Central memory CD8-positive, alpha-beta T cell (primary cell): ENCODE data around the gene CHST4.
"Not testable (repeated sequence)": the region's sequence is repeated elsewhere in the genome, so short reads cannot be mapped to it uniquely, and the experiment has no call there.

Experiments
- ATAC-seq: fragments of 150-1000 bp; cut with Tn5 transposase; replicated peaks from 2 replicates; pipeline ENCODE4 v1.10.0; 2022; ENCODE audit warnings: mild to moderate bottlenecking, moderate FRiP score, moderate number of reproducible peaks; ENCODE audit not compliant: poor library complexity, severe bottlenecking; ENCODE audit errors: extremely low read depth
- DNase-seq, 2 donors: peaks; one replicate each; pipeline ENCODE4 v3.0.0; 2021; ENCODE audit warnings: low spot score in 2 of 2
- H3K27ac Mint-ChIP-seq: one replicate; pipeline ENCODE4 v1.8.0; 2022; ENCODE audit warnings: low read depth, mild to moderate bottlenecking, moderate library complexity, mixed read lengths
- H3K27me3 Mint-ChIP-seq: one replicate; pipeline ENCODE4 v1.8.0; 2022; ENCODE audit warnings: mixed read lengths
- H3K36me3 Mint-ChIP-seq: one replicate; pipeline ENCODE4 v1.8.0; 2022; ENCODE audit warnings: mild to moderate bottlenecking, moderate library complexity, mixed read lengths; ENCODE audit not compliant: insufficient read depth
- H3K4me1 Mint-ChIP-seq: one replicate; pipeline ENCODE4 v1.8.0; 2022; ENCODE audit warnings: mixed read lengths
- H3K4me3 Mint-ChIP-seq: one replicate; pipeline ENCODE4 v1.8.0; 2022; ENCODE audit warnings: mild to moderate bottlenecking, moderate library complexity, mixed read lengths
- H3K9me3 Mint-ChIP-seq: one replicate; pipeline ENCODE4 v1.8.0; 2022; ENCODE audit warnings: mixed read lengths

Gene CHST4

DNA sequence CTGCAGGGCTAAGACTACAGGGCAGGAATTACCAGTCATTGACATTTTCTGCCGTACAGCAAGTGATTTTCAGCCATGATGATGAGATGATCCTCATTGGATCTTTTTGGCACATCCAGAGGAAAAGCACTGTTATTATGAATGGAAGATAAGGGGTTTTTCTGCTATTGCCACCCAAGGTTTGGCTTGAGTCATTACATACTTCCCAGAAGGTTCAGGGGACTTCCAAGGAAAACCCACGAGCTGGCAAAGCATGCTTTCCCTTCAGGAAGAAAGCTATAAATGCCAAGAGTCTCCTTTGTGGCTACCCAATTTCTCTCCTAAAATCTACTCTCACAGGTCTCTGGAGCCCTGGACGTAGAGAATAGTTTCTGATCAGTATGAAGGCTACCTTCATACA, 6.1 kb downstream of the CHST4 start:
- DNase-seq = no peak
- Mint-ChIP-seq H3K36me3 (no peaks in the 10 kb centered on the region), H3K4me1 (no peaks in the 10 kb centered on the region), H3K9me3 (no peaks in the 10 kb centered on the region), H3K4me3 (no peak overlapping the region), H3K27ac (no peak overlapping the region), H3K27me3 (peaks cover 50% of the 10 kb centered on the region)
- no peak for ATAC-seq

GRCh38 chr16:71536752-71537499, 10.7 kb downstream of the CHST4 start:
- Mint-ChIP-seq H3K27ac (no peak overlapping the region), H3K9me3 (no peaks in the 10 kb centered on the region), H3K4me1 (no peaks in the 10 kb centered on the region), H3K36me3 (no peaks in the 10 kb centered on the region), H3K4me3 (no peak overlapping the region), H3K27me3 (peaks cover 25% of the 10 kb centered on the region)
- DNase-seq = no peak
- ATAC-seq = no peak

DNA sequence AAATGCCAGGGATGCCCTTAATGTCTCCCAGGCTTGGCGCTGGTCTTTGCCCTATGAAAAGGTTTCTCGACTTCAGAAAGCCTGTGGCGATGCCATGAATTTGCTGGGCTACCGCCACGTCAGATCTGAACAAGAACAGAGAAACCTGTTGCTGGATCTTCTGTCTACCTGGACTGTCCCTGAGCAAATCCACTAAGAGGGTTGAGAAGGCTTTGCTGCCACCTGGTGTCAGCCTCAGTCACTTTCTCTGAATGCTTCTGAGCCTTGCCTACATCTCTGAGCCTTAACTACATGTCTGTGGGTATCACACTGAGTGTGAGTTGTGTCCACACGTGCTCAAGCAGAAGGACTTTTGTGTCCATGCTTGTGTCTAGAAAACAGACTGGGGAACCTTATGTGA, 11.4 kb downstream of the CHST4 start:
- Mint-ChIP-seq H3K27me3 (peaks cover 27% of the 10 kb centered on the region), H3K36me3 (no peaks in the 10 kb centered on the region), H3K4me1 (peaks cover 7% of the 10 kb centered on the region), H3K27ac (no peak overlapping the region), H3K4me3 (no peak overlapping the region), H3K9me3 (no peaks in the 10 kb centered on the region)
- ATAC-seq (no peak), DNase-seq (no peak)

- peak; percentile 65 for ATAC-seq
These were observed 16.2 kb downstream of the CHST4 start for GRCh38 chr16:71542377-71542776.

GRCh38 chr16:71547168-71547567, 20.9 kb downstream of the CHST4 start:
- Mint-ChIP-seq H3K27ac (no peak overlapping the region), H3K36me3 (no peaks in the 10 kb centered on the region), H3K4me3 (no peak overlapping the region), H3K9me3 (no peaks in the 10 kb centered on the region), H3K4me1 (peaks cover 5% of the 10 kb centered on the region), H3K27me3 (peaks cover 18% of the 10 kb centered on the region)
- ATAC-seq (no peak), DNase-seq (no peak)

More at GRCh38 chr16:71542377-71542776, 16.2 kb downstream of the CHST4 start:
- Mint-ChIP-seq H3K27me3 (peaks cover 13% of the 10 kb centered on the region), H3K9me3 (no peaks in the 10 kb centered on the region), H3K27ac (no peak overlapping the region), H3K4me3 (no peak overlapping the region), H3K4me1 (peaks cover 7% of the 10 kb centered on the region), H3K36me3 (no peaks in the 10 kb centered on the region)
- peak; percentile 20 to 33 for DNase-seq

GRCh38 chr16:71552698-71553503, 26.7 kb downstream of the CHST4 start:
- no peaks in the 10 kb centered on the region for H3K4me1 Mint-ChIP-seq
- no peak for ATAC-seq
- H3K27me3 Mint-ChIP-seq = peaks cover 18% of the 10 kb centered on the region
- DNase-seq = no peak
- H3K36me3 Mint-ChIP-seq = no peaks in the 10 kb centered on the region
- H3K27ac Mint-ChIP-seq = no peak overlapping the region
- no peaks in the 10 kb centered on the region for H3K9me3 Mint-ChIP-seq
- no peak overlapping the region for H3K4me3 Mint-ChIP-seq

GRCh38 chr16:71555230-71555891, 29.1 kb downstream of the CHST4 start:
- no peaks in the 10 kb centered on the region for H3K36me3 Mint-ChIP-seq
- no peak for ATAC-seq
- H3K4me1 Mint-ChIP-seq = no peaks in the 10 kb centered on the region
- H3K4me3 Mint-ChIP-seq = no peak overlapping the region
- no peak for DNase-seq
- no peaks in the 10 kb centered on the region for H3K9me3 Mint-ChIP-seq
- H3K27ac Mint-ChIP-seq = no peak overlapping the region
- H3K27me3 Mint-ChIP-seq = peaks cover 6% of the 10 kb centered on the region

DNA sequence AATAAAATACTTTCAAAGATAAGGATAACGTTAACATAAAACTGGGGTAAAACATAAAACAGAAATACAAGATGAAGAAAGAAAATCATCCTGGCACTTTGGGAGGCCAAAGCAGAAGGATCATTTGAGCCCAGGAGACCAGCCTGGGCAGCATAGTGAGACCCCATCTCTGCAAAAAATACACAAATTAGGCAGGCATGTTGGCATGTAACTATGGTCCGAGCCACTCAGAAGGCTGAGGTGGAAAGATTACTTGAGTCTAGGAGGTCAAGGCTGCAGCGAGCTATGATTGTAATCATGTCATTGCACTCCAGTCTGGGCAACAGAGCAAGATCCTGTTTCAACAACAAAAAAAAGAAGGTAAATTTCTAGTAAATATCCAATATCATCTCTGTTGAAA, 31.1 kb downstream of the CHST4 start:
- Mint-ChIP-seq H3K27me3 (peaks cover 6% of the 10 kb centered on the region), H3K9me3 (no peaks in the 10 kb centered on the region), H3K4me1 (no peaks in the 10 kb centered on the region), H3K4me3 (no peak overlapping the region), H3K36me3 (no peaks in the 10 kb centered on the region), H3K27ac (no peak overlapping the region)
- DNase-seq (no peak), ATAC-seq (no peak)

- no peaks in the 10 kb centered on the region for H3K27me3 Mint-ChIP-seq
- H3K4me1 Mint-ChIP-seq = no peaks in the 10 kb centered on the region
- no peak overlapping the region for H3K27ac Mint-ChIP-seq
- ATAC-seq = no peak
- DNase-seq = no peak
- no peaks in the 10 kb centered on the region for H3K9me3 Mint-ChIP-seq
- H3K4me3 Mint-ChIP-seq = no peak overlapping the region
- H3K36me3 Mint-ChIP-seq = peaks cover 2% of the 10 kb centered on the region
These were observed 31.8 kb downstream of the CHST4 start for GRCh38 chr16:71557954-71558582.

DNA sequence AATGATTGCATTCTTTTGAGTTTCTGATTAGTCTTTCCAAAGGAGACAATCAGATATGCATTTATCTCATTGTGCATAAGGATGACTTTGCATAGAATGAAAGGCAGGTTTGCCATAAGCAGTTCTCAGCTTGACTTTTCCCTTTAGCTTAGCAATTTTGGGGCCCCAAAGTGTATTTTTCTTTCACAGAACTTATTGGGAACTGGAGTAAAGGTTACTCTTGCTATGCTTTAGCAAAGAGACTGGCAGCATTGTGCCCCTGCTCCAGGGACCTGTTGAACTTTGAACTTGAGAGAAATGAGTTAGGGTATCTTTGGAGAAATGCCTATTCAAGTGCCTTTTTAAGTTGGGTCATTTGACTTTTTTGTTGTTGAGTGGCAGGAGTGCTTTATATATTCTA, 33.6 kb downstream of the CHST4 start:
- H3K27me3 Mint-ChIP-seq = no peaks in the 10 kb centered on the region

DNA sequence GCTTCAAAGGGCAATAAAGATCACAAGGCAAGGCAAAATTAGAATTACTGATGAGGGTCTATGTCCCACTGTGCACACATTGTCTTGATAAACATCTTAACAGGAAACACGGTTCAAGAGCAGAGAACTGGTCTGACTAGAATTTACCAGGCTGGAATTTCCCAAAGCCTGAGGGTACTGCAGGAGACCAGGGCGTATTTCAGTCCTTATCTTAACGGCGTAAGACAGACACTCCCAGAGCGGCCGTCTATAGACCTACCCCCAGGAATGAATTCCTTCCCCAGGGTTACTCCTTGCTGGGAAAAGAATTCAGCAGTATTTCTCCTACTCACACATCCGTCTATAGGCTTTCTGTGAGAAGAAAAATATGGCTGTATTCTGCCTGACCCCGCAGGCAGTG, 35.7 kb downstream of the CHST4 start:
- H3K4me1 Mint-ChIP-seq = peaks cover 21% of the 10 kb centered on the region
- H3K36me3 Mint-ChIP-seq = peaks cover 19% of the 10 kb centered on the region
- not testable (repeated sequence) for H3K27ac Mint-ChIP-seq, H3K4me3 Mint-ChIP-seq, DNase-seq, ATAC-seq, H3K27me3 Mint-ChIP-seq, H3K9me3 Mint-ChIP-seq

More for the DNA sequence above, 33.6 kb downstream of the CHST4 start:
- Mint-ChIP-seq H3K4me1 (peaks cover 10% of the 10 kb centered on the region), H3K36me3 (peaks cover 10% of the 10 kb centered on the region), H3K4me3 (no peak overlapping the region), H3K27ac (no peak overlapping the region), H3K9me3 (no peaks in the 10 kb centered on the region)
- ATAC-seq (no peak), DNase-seq (no peak)

DNA sequence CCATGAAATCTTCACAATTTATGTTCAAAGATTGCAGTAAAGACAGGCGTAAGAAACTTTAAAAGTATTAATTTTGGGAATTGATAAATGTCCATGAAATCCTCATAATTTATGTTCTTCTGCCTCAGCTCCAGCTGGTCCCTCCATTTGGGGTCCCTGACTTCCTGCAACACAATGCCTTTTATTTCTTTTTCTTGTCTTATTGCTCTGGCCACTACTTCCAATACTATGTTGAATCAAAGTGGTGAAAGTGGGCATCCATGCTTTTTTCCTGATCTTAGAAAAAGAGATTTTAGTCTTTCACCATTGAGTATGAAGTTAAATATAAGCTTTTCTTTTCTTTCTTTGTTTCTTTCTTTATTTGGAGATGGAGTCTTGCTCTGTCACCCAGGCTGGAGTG, 36.3 kb downstream of the CHST4 start:
- ATAC-seq (no peak), DNase-seq (no peak)
- Mint-ChIP-seq H3K36me3 (peaks cover 19% of the 10 kb centered on the region), H3K27ac (no peak overlapping the region), H3K27me3 (no peaks in the 10 kb centered on the region), H3K9me3 (no peaks in the 10 kb centered on the region), H3K4me1 (peaks cover 21% of the 10 kb centered on the region), H3K4me3 (no peak overlapping the region)
